Spleen (tissue), 7 donors: ENCODE data around the gene MYL12A.

Source experiments
- POLR2A ChIP-seq, 3 donors: fragments of 450-650 bp; IDR thresholded peaks; one replicate each; pipeline ENCODE4 v1.5.1; 2017; ENCODE audit warnings: antibody characterized with exemption in 3 of 3, mild to moderate bottlenecking in 1 of 3
- TF ChIP-seq, protein P1 (sequence below), 11 experiments: fragments of 200-600 bp in 7 of 11; fragments of 450-650 bp in 4 of 11; sonication (generic) in 4 of 11; IDR thresholded peaks in 8 of 11; conservative IDR thresholded peaks in 3 of 11; 1 replicate in 7 of 11; 2 replicates in 4 of 11; pipeline versions ENCODE4 v1.4.0 to v1.8.0; 2016 to 2021; ENCODE audit warnings: antibody characterized with exemption in 11 of 11, inconsistent platforms in 4 of 11, mild to moderate bottlenecking in 1 of 11
- donor health status: DM: no; HTN: no; CAD: no; lungs with moderate emphysema.
- donor health status: DM: no; HTN: no; CAD: no.
- donor health status: DM: no; HTN: no; CAD: no.

DNA sequence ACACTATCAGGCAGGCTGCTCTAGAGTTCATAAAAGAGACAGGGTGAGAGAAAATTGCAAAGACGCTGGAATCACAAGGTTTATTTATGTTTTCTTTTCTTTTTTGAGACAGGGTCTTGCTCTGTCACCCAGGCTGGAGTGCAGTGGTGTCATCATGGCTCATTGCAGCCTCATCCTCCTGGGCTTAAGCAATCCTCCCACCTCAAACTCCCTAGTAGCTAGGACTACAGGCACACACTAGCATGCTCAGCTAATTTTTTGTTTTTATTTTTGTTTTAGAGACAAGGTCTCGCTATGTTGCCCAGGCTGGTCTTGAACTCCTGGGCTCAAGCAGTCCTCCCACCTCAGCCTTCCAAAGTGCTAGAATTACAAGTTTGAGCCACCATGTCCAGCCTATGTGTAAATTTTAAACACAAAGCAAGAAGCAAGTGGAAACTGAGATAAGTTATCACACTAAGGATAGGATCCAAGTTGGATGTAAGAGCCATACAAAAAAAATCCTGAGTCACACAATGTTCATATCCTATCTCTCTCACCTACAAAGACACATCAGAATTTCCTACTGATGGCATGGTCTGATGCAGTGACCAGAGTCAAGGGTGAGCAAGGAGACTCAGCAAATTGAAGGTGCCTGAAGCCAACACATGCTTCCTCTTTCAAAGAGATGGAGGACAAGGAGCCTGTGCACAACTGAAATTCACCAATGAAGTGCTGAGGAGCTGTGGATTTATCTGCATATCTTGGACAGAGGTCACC, 45.8 kb downstream of the MYL12A start:
- TF ChIP-seq, protein P1, sequence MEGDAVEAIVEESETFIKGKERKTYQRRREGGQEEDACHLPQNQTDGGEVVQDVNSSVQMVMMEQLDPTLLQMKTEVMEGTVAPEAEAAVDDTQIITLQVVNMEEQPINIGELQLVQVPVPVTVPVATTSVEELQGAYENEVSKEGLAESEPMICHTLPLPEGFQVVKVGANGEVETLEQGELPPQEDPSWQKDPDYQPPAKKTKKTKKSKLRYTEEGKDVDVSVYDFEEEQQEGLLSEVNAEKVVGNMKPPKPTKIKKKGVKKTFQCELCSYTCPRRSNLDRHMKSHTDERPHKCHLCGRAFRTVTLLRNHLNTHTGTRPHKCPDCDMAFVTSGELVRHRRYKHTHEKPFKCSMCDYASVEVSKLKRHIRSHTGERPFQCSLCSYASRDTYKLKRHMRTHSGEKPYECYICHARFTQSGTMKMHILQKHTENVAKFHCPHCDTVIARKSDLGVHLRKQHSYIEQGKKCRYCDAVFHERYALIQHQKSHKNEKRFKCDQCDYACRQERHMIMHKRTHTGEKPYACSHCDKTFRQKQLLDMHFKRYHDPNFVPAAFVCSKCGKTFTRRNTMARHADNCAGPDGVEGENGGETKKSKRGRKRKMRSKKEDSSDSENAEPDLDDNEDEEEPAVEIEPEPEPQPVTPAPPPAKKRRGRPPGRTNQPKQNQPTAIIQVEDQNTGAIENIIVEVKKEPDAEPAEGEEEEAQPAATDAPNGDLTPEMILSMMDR (IDR thresholded peaks at IDR 0.05 in 8 of 11, conservative IDR thresholded peaks at IDR 0.05 in 3 of 11) = no peak
- TF ChIP-seq POLR2A (IDR thresholded peaks at IDR 0.05) = no peak
